HCT116 (cell line): ENCODE measurements around the gene PRICKLE3. TPM values are rescaled to one million over a fixed set of nuclear protein-coding genes. Genes with fewer than 3 reads are reported as not detected.

Experiments
- ATAC-seq: fragments of 200-7000 bp; cut with Tn5 transposase; 2 replicates; pipeline ENCODE4 v1.9.1; 2020; ENCODE audit warnings: mild to moderate bottlenecking, moderate library complexity
- BruUV-seq: library from RNA; stranded (reverse); fragments of 400-500 nt; replicated peaks from 2 replicates; lab custom pipeline; 2021; lab: Mats Ljungman, UMichigan
- CTCF ChIA-PET: fragments of 300-600 bp; sonication (Branson Sonifier 250); formaldehyde crosslinking; loops from one replicate; lab custom pipeline; 2021; ENCODE audit warnings: antibody characterized with exemption; lab: Charles Lee
- POLR2A ChIA-PET: fragments of 300-600, 350-600 bp; sonication (Branson Sonifier 250); formaldehyde crosslinking; loops from one replicate; lab custom pipeline; 2021; ENCODE audit warnings: antibody characterized with exemption; lab: Charles Lee
- RAD21 ChIA-PET, 2 experiments: fragments of 300-600 bp; sonication (Branson Sonifier 250); formaldehyde crosslinking; loops; one replicate each; lab custom pipeline; 2023; ENCODE audit warnings: low total read pairs in 2 of 2; ENCODE audit not compliant: uncharacterized antibody in 2 of 2, unreplicated experiment in 2 of 2, low non-redundant PET in 1 of 2; lab: Charles Lee
- DNase-seq: peaks from one replicate; pipeline ENCODE4 v3.0.0-alpha.2; 2010; ENCODE audit warnings: low read depth, low spot score
- H2AFZ ChIP-seq: fragments of 200-600 bp; shearing (Covaris generic), sonication (generic); 2 replicates; pipeline ENCODE4 v1.6.1; 2017; ENCODE audit warnings: low read depth, mixed run types, mixed read lengths, antibody characterized with exemption, low read length; ENCODE audit not compliant: poor library complexity, severe bottlenecking
- H3K27ac ChIP-seq: 2 replicates; pipeline ENCODE4 v1.5.1; 2012; ENCODE audit warnings: low read depth, low read length
- H3K27me3 ChIP-seq: fragments of 200-600 bp; sonication (generic); 2 replicates; pipeline ENCODE4 v1.6.1; 2016; ENCODE audit warnings: mixed run types, low read length, mixed read lengths; ENCODE audit not compliant: insufficient read depth
- H3K36me3 ChIP-seq, 2 experiments: fragments of 200-500 bp in 1 of 2; fragments of 200-600 bp in 1 of 2; sonication (Bioruptor generic) in 1 of 2; sonication (generic) in 1 of 2; 2 replicates each; pipeline versions ENCODE4 v1.5.1 to v1.6.1; 2014 to 2016; ENCODE audit warnings: low read length in 2 of 2, inconsistent platforms in 1 of 2, mixed read lengths in 1 of 2, mixed run types in 1 of 2; ENCODE audit not compliant: insufficient read depth in 2 of 2, control insufficient read depth in 1 of 2
- H3K4me1 ChIP-seq, 2 experiments: fragments of 200-600 bp in 1 of 2; sonication (generic) in 1 of 2; 2 replicates each; pipeline versions ENCODE4 v1.5.1 to v1.6.1; 2012 to 2017; ENCODE audit warnings: low read length in 2 of 2, inconsistent platforms in 1 of 2, mild to moderate bottlenecking in 1 of 2, mixed read lengths in 1 of 2, mixed run types in 1 of 2, moderate library complexity in 1 of 2; ENCODE audit not compliant: insufficient read depth in 2 of 2, control insufficient read depth in 1 of 2
- H3K4me2 ChIP-seq: fragments of 200-600 bp; sonication (generic); 2 replicates; pipeline ENCODE4 v1.6.1; 2017; ENCODE audit warnings: mixed run types, low read length, mixed read lengths
- H3K4me3 ChIP-seq, 2 experiments: fragments of 200-600 bp in 1 of 2; sonication (generic) in 1 of 2; replicated peaks in 1 of 2; 2 replicates each; pipeline ENCODE4 v1.5.1; 2011 to 2016; ENCODE audit warnings: low read length in 2 of 2, control low read depth in 1 of 2, low read depth in 1 of 2, mild to moderate bottlenecking in 1 of 2, mixed read lengths in 1 of 2, mixed run types in 1 of 2
- H3K79me2 ChIP-seq: fragments of 200-600 bp; sonication (generic); 2 replicates; pipeline ENCODE4 v1.6.1; 2017; ENCODE audit warnings: mild to moderate bottlenecking, mixed run types, low read length, moderate library complexity, mixed read lengths; ENCODE audit not compliant: insufficient read depth
- H3K9ac ChIP-seq: fragments of 200-600 bp; sonication (generic); 2 replicates; pipeline ENCODE4 v1.6.1; 2016; ENCODE audit warnings: low read length, mixed read lengths
- H3K9me2 ChIP-seq: fragments of 200-600 bp; sonication (generic), shearing (Covaris generic); 2 replicates; pipeline ENCODE4 v1.6.1; 2017; ENCODE audit warnings: mixed run types, mild to moderate bottlenecking, moderate library complexity; ENCODE audit not compliant: insufficient read depth
- H3K9me3 ChIP-seq, 2 experiments: fragments of 200-500 bp in 1 of 2; fragments of 200-600 bp in 1 of 2; sonication (Bioruptor generic) in 1 of 2; sonication (generic) in 1 of 2; 2 replicates each; pipeline ENCODE4 v1.6.1; 2014 to 2017; ENCODE audit warnings: low read length in 2 of 2, mixed read lengths in 2 of 2, inconsistent platforms in 1 of 2, low read depth in 1 of 2, mild to moderate bottlenecking in 1 of 2, mixed run types in 1 of 2, moderate library complexity in 1 of 2; ENCODE audit not compliant: control insufficient read depth in 1 of 2, insufficient read depth in 1 of 2
- H4K20me1 ChIP-seq: fragments of 200-600 bp; sonication (generic), shearing (Covaris generic); 2 replicates; pipeline ENCODE4 v1.6.1; 2017; ENCODE audit warnings: mixed run types, mild to moderate bottlenecking, moderate library complexity; ENCODE audit not compliant: insufficient read depth
- ELF1 ChIP-seq: IDR thresholded peaks from 2 replicates; pipeline ENCODE4 v1.6.1; 2012; ENCODE audit warnings: low read depth, borderline replicate concordance
- EZH2 ChIP-seq: fragments of 200-600 bp; sonication (generic); IDR thresholded peaks from 2 replicates; pipeline ENCODE4 v1.6.1; 2017; ENCODE audit warnings: antibody characterized with exemption, mixed run types
- EZH2phosphoT487 ChIP-seq: fragments of 200-600 bp; IDR thresholded peaks from 2 replicates; pipeline ENCODE4 v1.6.1; 2018; ENCODE audit warnings: antibody characterized with exemption, borderline replicate concordance
- JUND ChIP-seq: IDR thresholded peaks from 2 replicates; pipeline ENCODE4 v1.6.1; 2012
- SP1 ChIP-seq: IDR thresholded peaks from 2 replicates; pipeline ENCODE4 v1.6.1; 2012; ENCODE audit warnings: low read depth
- TCF7L2 ChIP-seq: IDR thresholded peaks from 2 replicates; pipeline ENCODE4 v1.7.0; 2011; ENCODE audit warnings: borderline replicate concordance, inconsistent platforms; ENCODE audit not compliant: insufficient read depth, insufficient read length; ENCODE audit errors: extremely low read depth
- YY1 ChIP-seq: IDR thresholded peaks from 2 replicates; pipeline ENCODE4 v1.6.1; 2011; ENCODE audit warnings: low read length, low read depth, moderate library complexity, mild to moderate bottlenecking; ENCODE audit not compliant: insufficient replicate concordance; ENCODE audit errors: extremely low read depth
- ZFX ChIP-seq: fragments of 450-650 bp; IDR thresholded peaks from 2 replicates; pipeline ENCODE4 v1.6.1; 2017
- ZNF274 ChIP-seq: fragments of 200-500 bp; sonication (Bioruptor generic); IDR thresholded peaks from 2 replicates; pipeline ENCODE4 v1.6.1; 2014; ENCODE audit warnings: mild to moderate bottlenecking, low read depth, low read length, inconsistent platforms
- intact Hi-C: fragments of 100-400 bp; cut with micrococcal nuclease; formaldehyde crosslinking; loops from 2 replicates; pipeline ENCODE4 v1.10.0; 2022
- total RNA-seq: library from RNA; stranded (reverse); gene quantifications from one replicate; pipeline ENCODE4 v1.2.1, GENCODE V29; 2021; ENCODE audit not compliant: unreplicated experiment
- TF ChIP-seq, protein P1 (sequence below): IDR thresholded peaks from 2 replicates; pipeline ENCODE4 v1.6.1; 2012
- TF ChIP-seq, protein P2 (sequence below): IDR thresholded peaks from 2 replicates; pipeline ENCODE4 v1.6.1; 2012; ENCODE audit warnings: low read depth
- TF ChIP-seq, protein P3 (sequence below), 3 experiments: fragments of 200-600 bp in 1 of 3; sonication (generic) in 1 of 3; IDR thresholded peaks in 2 of 3; conservative IDR thresholded peaks in 1 of 3; 2 replicates each; pipeline ENCODE4 v1.5.1; 2012 to 2017; ENCODE audit warnings: low read depth in 2 of 3, low read length in 2 of 3, antibody characterized with exemption in 1 of 3, borderline replicate concordance in 1 of 3, control low read depth in 1 of 3, mild to moderate bottlenecking in 1 of 3, mixed read lengths in 1 of 3, mixed run types in 1 of 3, moderate library complexity in 1 of 3; ENCODE audit not compliant: insufficient read depth in 1 of 3
- TF ChIP-seq, protein P4 (sequence below): IDR thresholded peaks from 2 replicates; pipeline ENCODE4 v1.6.1; 2012

The PRICKLE3 gene
- total RNA-seq, 1 experiment from 2014 or later: 27.8 TPM

DNA sequence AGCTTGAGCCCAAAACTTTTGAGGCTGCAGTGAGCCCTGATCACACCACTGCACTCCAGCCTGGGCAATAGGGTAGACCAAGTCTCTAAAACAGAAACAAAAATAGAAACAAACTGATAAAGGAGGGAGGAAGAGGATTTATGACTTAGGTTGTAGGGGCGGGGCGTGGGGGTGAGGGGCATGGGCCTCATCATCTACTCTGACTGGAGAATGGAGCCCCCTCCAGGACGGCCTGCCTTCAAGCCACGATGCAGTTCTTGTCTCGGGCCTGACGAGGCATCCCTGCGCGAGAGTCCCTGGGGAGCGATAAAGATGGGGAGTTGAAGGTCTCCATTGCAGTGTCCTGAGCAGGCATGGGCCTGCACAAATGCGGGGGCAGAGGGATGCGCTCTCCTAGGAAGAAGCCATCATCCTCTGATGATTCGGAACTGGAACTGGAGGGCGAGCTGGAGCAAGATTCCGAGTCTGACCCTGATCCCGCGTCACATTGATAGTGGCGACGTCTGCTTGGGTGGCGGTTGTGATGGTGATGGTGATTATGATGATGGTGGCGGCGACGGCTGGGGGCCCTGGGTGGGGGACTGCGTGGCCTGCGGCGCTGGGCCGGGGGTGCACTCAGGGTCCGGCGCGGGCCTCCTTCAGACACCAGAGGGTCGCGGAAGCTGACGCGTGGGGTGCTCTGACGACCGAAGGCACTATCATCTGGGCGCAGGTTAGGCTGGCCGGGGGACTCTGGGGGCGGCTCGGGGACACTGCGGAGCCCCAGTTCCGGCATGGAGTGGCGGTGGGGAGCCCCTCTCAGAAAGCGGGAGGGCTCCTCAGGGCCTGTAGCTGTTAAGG, 10.5 kb downstream of the PRICKLE3 start (continued):
- TF ChIP-seq YY1 (no peak), TCF7L2 (no peak), ZNF274 (no peak), ZFX (no peak), EZH2 (no peak)
- TF ChIP-seq, all 23 proteins: peak for 0

DNA sequence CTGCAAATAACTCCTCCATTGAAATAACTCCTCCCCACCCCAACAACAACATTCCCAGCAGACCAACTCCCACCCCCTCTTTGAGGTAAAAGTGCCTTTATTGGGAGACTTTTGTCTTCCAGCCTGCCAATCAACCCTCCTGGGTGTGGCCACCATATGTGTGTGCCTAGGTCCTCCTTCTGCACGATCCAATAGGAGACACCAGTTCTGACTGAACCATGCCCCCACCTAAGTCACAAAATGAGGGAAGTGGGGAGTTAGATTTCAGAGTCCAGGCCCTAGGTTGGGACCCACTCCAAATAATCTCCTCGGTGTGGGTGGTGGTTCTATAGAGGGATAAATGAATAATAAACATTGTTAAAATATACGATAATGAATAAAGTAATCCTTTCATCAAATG, 11.4 kb downstream of the PRICKLE3 start:
- POLR2A ChIA-PET: no interaction called here
- ATAC-seq (no peak), DNase-seq (no peak)
- Histone ChIP-seq H3K27ac (no peak overlapping the region), H3K9ac (no peak overlapping the region), H3K4me3 (no peak overlapping the region), H2AFZ (no peak overlapping the region), H3K4me1 (peaks cover 9 to 43% of the 10 kb centered on the region in 2 experiments; a peak in 3 of 4 replicates), H3K36me3 (peaks cover 4% of the 10 kb centered on the region in 2 experiments; a peak in 3 of 4 replicates), H3K4me2 (no peak overlapping the region), H4K20me1 (no peaks in the 10 kb centered on the region), H3K27me3 (no peaks in the 10 kb centered on the region), H3K9me2 (no peaks in the 10 kb centered on the region), H3K9me3 (no peaks in the 10 kb centered on the region), H3K79me2 (peaks cover 34% of the 10 kb centered on the region)
- RAD21 ChIA-PET: interaction anchor here in 1 of 2 experiments (0.7 kb wide), 1 partner anchor 20 kb away, joined by 5 read pairs; no protein-coding TSS in a partner anchor
- TF ChIP-seq, protein P1, sequence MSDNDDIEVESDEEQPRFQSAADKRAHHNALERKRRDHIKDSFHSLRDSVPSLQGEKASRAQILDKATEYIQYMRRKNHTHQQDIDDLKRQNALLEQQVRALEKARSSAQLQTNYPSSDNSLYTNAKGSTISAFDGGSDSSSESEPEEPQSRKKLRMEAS: no peak
- no peak for TF ChIP-seq ZFX
- TF ChIP-seq EZH2phosphoT487: no peak
- TF ChIP-seq, protein P2, sequence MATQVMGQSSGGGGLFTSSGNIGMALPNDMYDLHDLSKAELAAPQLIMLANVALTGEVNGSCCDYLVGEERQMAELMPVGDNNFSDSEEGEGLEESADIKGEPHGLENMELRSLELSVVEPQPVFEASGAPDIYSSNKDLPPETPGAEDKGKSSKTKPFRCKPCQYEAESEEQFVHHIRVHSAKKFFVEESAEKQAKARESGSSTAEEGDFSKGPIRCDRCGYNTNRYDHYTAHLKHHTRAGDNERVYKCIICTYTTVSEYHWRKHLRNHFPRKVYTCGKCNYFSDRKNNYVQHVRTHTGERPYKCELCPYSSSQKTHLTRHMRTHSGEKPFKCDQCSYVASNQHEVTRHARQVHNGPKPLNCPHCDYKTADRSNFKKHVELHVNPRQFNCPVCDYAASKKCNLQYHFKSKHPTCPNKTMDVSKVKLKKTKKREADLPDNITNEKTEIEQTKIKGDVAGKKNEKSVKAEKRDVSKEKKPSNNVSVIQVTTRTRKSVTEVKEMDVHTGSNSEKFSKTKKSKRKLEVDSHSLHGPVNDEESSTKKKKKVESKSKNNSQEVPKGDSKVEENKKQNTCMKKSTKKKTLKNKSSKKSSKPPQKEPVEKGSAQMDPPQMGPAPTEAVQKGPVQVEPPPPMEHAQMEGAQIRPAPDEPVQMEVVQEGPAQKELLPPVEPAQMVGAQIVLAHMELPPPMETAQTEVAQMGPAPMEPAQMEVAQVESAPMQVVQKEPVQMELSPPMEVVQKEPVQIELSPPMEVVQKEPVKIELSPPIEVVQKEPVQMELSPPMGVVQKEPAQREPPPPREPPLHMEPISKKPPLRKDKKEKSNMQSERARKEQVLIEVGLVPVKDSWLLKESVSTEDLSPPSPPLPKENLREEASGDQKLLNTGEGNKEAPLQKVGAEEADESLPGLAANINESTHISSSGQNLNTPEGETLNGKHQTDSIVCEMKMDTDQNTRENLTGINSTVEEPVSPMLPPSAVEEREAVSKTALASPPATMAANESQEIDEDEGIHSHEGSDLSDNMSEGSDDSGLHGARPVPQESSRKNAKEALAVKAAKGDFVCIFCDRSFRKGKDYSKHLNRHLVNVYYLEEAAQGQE: no peak
- TF ChIP-seq SP1: no peak
- TF ChIP-seq TCF7L2: no peak
- no peak for TF ChIP-seq EZH2
- TF ChIP-seq, protein P3, sequence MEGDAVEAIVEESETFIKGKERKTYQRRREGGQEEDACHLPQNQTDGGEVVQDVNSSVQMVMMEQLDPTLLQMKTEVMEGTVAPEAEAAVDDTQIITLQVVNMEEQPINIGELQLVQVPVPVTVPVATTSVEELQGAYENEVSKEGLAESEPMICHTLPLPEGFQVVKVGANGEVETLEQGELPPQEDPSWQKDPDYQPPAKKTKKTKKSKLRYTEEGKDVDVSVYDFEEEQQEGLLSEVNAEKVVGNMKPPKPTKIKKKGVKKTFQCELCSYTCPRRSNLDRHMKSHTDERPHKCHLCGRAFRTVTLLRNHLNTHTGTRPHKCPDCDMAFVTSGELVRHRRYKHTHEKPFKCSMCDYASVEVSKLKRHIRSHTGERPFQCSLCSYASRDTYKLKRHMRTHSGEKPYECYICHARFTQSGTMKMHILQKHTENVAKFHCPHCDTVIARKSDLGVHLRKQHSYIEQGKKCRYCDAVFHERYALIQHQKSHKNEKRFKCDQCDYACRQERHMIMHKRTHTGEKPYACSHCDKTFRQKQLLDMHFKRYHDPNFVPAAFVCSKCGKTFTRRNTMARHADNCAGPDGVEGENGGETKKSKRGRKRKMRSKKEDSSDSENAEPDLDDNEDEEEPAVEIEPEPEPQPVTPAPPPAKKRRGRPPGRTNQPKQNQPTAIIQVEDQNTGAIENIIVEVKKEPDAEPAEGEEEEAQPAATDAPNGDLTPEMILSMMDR (IDR thresholded peaks at IDR 0.05 in 2 of 3, conservative IDR thresholded peaks at IDR 0.05 in 1 of 3; ENCODE audit: borderline replicate concordance in 1 of 3, insufficient read depth in 1 of 3, low read depth in 2 of 3, low read length in 2 of 3): no peak
- no peak for TF ChIP-seq ELF1
- no peak for TF ChIP-seq JUND
- TF ChIP-seq, protein P4, sequence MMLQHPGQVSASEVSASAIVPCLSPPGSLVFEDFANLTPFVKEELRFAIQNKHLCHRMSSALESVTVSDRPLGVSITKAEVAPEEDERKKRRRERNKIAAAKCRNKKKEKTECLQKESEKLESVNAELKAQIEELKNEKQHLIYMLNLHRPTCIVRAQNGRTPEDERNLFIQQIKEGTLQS: no peak
- no TSS peak for BruUV-seq
- CTCF ChIA-PET: no interaction called here
- intact Hi-C loops: no loop called here
